ENCODE results near the gene IGFBP6. TPM values are rescaled to one million over a fixed set of nuclear protein-coding genes. Genes with fewer than 3 reads are reported as not detected.

Gene IGFBP6
- total RNA-seq, 1 experiment from 2014 or later: 7.3 TPM

GRCh38 chr12:53062977-53063707 is 34.3 kb upstream of the IGFBP6 start:
- Histone ChIP-seq H3K27ac (ENCODE audit: low read depth, low read length, poor library complexity, severe bottlenecking) (no peak overlapping the region), H3K27me3 (replicated peaks; ENCODE audit: insufficient read depth, low read depth, low read length, poor library complexity) (no peaks in the 10 kb centered on the region), H3K4me3 (ENCODE audit: low read depth, low read length, poor library complexity, severe bottlenecking) (no peak overlapping the region), H3K36me3 (ENCODE audit: insufficient read depth, low read length, poor library complexity, severe bottlenecking) (peaks cover 13% of the 10 kb centered on the region), H3K9me3 (ENCODE audit: low read depth, low read length, poor library complexity, severe bottlenecking) (no peaks in the 10 kb centered on the region), H3K4me1 (ENCODE audit: insufficient read depth, low read length, poor library complexity, severe bottlenecking) (no peaks in the 10 kb centered on the region)
- ChIA-PET POLR2A (ENCODE audit: low non-redundant PET) (no interaction called here), CTCF (interaction anchor here (0.6 kb wide), 1 partner anchor 68 kb away, joined by 4 read pairs; no protein-coding TSS in a partner anchor)
- intact Hi-C loops (cut with micrococcal nuclease; ENCODE audit: unreplicated experiment): no loop called here
- no peak for DNase-seq (ENCODE audit: low spot score)
- TF ChIP-seq CTCF (conservative IDR thresholded peaks at IDR 0.05; ENCODE audit: low read depth, low read length): no peak
- TF ChIP-seq EZH2 (IDR thresholded peaks at IDR 0.05; ENCODE audit: borderline replicate concordance, low read depth, low read length, poor library complexity, severe bottlenecking): no peak
- no TSS peak for BruUV-seq (replicated peaks)

- no TSS peak for BruUV-seq (replicated peaks)
- H3K4me3 ChIP-seq (ENCODE audit: low read depth, low read length, poor library complexity, severe bottlenecking): no peak overlapping the region
- no peaks in the 10 kb centered on the region for H3K4me1 ChIP-seq (ENCODE audit: insufficient read depth, low read length, poor library complexity, severe bottlenecking)
- no peak for DNase-seq (ENCODE audit: low spot score)
- no peak for TF ChIP-seq CTCF (conservative IDR thresholded peaks at IDR 0.05; ENCODE audit: low read depth, low read length)
- no peak for TF ChIP-seq EZH2 (IDR thresholded peaks at IDR 0.05; ENCODE audit: borderline replicate concordance, low read depth, low read length, poor library complexity, severe bottlenecking)
- H3K9me3 ChIP-seq (ENCODE audit: low read depth, low read length, poor library complexity, severe bottlenecking): no peaks in the 10 kb centered on the region
- peaks cover 13% of the 10 kb centered on the region for H3K36me3 ChIP-seq (ENCODE audit: insufficient read depth, low read length, poor library complexity, severe bottlenecking)
- H3K27me3 ChIP-seq (replicated peaks; ENCODE audit: insufficient read depth, low read depth, low read length, poor library complexity): no peaks in the 10 kb centered on the region
- CTCF ChIA-PET: interaction anchor here (0.6 to 3.0 kb wide), 3 partner anchors 68 to 444 kb away, joined by 3 to 14 read pairs (median 4); no protein-coding TSS in a partner anchor
- intact Hi-C loops (cut with micrococcal nuclease; ENCODE audit: unreplicated experiment): no loop called here
- POLR2A ChIA-PET (ENCODE audit: low non-redundant PET): no interaction called here
- no peak overlapping the region for H3K27ac ChIP-seq (ENCODE audit: low read depth, low read length, poor library complexity, severe bottlenecking)
Measured at GRCh38 chr12:53063708-53064612, 33.5 kb upstream of the IGFBP6 start.

- no peak overlapping the region for H3K27ac ChIP-seq (ENCODE audit: low read depth, low read length, poor library complexity, severe bottlenecking)
- TF ChIP-seq EZH2 (IDR thresholded peaks at IDR 0.05; ENCODE audit: borderline replicate concordance, low read depth, low read length, poor library complexity, severe bottlenecking) (no peak), CTCF (conservative IDR thresholded peaks at IDR 0.05; ENCODE audit: low read depth, low read length) (no peak)
- intact Hi-C loops (cut with micrococcal nuclease; ENCODE audit: unreplicated experiment): loop anchor here (5.0 kb wide), 1 partner anchor 117 kb away; the partner anchor contains the start of genes CSAD and ZNF740
- H3K9me3 ChIP-seq (ENCODE audit: low read depth, low read length, poor library complexity, severe bottlenecking): no peaks in the 10 kb centered on the region
- POLR2A ChIA-PET (ENCODE audit: low non-redundant PET): interaction anchor here (1.3 kb wide), 1 partner anchor 34 kb away, joined by 3 read pairs; no protein-coding TSS in a partner anchor
- CTCF ChIA-PET: interaction anchor here (0.6 to 3.0 kb wide), 7 partner anchors 14 to 443 kb away, joined by 3 to 62 read pairs (median 5); partner anchors contain the start of genes IGFBP6 and SPRYD3
- H3K36me3 ChIP-seq (ENCODE audit: insufficient read depth, low read length, poor library complexity, severe bottlenecking): peaks cover 13% of the 10 kb centered on the region
- no peaks in the 10 kb centered on the region for H3K4me1 ChIP-seq (ENCODE audit: insufficient read depth, low read length, poor library complexity, severe bottlenecking)
- H3K27me3 ChIP-seq (replicated peaks; ENCODE audit: insufficient read depth, low read depth, low read length, poor library complexity): no peaks in the 10 kb centered on the region
- DNase-seq (ENCODE audit: low spot score): no peak
- H3K4me3 ChIP-seq (ENCODE audit: low read depth, low read length, poor library complexity, severe bottlenecking): no peak overlapping the region
- no TSS peak for BruUV-seq (replicated peaks)
Measured at GRCh38 chr12:53064613-53065436, 32.6 kb upstream of the IGFBP6 start.

Data from A673 (cell line).